Measurements from ENCODE around the gene PPP1R13B.

DNA sequence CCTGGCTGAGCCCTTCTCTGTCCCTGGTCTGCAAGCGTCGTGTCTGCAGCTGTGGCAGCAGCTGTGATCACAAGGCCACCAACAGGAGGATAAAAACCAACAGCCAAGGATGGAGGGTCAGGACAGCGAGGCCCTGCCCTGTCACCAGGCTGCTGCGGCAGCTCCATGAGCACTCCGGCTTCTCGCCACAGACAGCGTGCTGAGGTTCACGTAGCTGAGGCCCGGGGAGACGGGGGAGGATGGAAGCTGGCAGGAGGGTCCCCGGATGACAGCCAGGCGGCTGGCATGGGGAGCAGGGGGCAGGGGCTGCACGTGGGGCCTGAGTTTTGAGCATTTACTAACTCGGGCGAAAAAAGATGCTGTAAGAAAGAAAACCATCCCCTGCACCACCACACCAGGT, 137.6 kb downstream of the PPP1R13B start:
- TF ChIP-seq EZH2 (IDR thresholded peaks at IDR 0.05) (no peak), CEBPB (IDR thresholded peaks at IDR 0.05; ENCODE audit: low read depth) (no peak), POLR2A (IDR thresholded peaks at IDR 0.05; ENCODE audit: borderline replicate concordance, extremely low read depth, insufficient read depth, insufficient read length) (no peak), TCF7L2 (IDR thresholded peaks at IDR 0.05; ENCODE audit: borderline replicate concordance, extremely low read depth, insufficient read depth, insufficient read length) (no peak)
- TF ChIP-seq, protein P1, sequence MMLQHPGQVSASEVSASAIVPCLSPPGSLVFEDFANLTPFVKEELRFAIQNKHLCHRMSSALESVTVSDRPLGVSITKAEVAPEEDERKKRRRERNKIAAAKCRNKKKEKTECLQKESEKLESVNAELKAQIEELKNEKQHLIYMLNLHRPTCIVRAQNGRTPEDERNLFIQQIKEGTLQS (IDR thresholded peaks at IDR 0.05), result no peak
- TF ChIP-seq, protein P2, sequence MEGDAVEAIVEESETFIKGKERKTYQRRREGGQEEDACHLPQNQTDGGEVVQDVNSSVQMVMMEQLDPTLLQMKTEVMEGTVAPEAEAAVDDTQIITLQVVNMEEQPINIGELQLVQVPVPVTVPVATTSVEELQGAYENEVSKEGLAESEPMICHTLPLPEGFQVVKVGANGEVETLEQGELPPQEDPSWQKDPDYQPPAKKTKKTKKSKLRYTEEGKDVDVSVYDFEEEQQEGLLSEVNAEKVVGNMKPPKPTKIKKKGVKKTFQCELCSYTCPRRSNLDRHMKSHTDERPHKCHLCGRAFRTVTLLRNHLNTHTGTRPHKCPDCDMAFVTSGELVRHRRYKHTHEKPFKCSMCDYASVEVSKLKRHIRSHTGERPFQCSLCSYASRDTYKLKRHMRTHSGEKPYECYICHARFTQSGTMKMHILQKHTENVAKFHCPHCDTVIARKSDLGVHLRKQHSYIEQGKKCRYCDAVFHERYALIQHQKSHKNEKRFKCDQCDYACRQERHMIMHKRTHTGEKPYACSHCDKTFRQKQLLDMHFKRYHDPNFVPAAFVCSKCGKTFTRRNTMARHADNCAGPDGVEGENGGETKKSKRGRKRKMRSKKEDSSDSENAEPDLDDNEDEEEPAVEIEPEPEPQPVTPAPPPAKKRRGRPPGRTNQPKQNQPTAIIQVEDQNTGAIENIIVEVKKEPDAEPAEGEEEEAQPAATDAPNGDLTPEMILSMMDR (IDR thresholded peaks at IDR 0.05 in 2 of 3, conservative IDR thresholded peaks at IDR 0.05 in 1 of 3; ENCODE audit: borderline replicate concordance in 1 of 3, insufficient read depth in 1 of 3, low read depth in 2 of 3, low read length in 2 of 3), result no peak
